ENCODE results near the gene PLK1.

PLK1 gene

DNA sequence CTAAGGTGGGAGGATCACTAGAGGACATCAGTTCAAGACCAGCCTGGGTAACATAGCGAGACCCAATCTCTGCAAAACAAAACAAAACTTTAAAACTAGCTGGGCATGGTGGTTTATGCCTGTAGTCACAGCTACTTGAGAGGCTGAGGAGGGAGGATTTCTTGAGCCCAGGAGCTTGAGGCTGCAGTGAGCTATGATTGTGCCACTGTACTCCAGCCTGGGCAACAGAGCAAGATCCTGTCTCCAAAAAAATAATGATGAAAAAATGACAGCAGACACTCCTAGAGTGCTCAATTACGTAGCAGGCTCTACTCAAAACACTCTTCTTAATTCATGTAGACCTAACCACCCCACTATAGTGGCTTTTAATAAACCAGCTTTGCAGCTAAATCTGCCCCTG is 21.4 kb downstream of the PLK1 start:
- Histone ChIP-seq H3K4me3 (ENCODE audit: low read depth in 1 of 2, low read length in 1 of 2) (no peak overlapping the region), H3K36me3 (no peaks in the 10 kb centered on the region), H3K27me3 (peaks cover 32% of the 10 kb centered on the region), H3K9me3 (no peaks in the 10 kb centered on the region), H3K27ac (no peak overlapping the region), H3K4me1 (ENCODE audit: control insufficient read depth in 1 of 2, insufficient read depth in 1 of 2, low read depth in 1 of 2, low read length in 1 of 2) (peaks cover 2 to 7% of the 10 kb centered on the region in 2 experiments)
- TF ChIP-seq, protein P1, sequence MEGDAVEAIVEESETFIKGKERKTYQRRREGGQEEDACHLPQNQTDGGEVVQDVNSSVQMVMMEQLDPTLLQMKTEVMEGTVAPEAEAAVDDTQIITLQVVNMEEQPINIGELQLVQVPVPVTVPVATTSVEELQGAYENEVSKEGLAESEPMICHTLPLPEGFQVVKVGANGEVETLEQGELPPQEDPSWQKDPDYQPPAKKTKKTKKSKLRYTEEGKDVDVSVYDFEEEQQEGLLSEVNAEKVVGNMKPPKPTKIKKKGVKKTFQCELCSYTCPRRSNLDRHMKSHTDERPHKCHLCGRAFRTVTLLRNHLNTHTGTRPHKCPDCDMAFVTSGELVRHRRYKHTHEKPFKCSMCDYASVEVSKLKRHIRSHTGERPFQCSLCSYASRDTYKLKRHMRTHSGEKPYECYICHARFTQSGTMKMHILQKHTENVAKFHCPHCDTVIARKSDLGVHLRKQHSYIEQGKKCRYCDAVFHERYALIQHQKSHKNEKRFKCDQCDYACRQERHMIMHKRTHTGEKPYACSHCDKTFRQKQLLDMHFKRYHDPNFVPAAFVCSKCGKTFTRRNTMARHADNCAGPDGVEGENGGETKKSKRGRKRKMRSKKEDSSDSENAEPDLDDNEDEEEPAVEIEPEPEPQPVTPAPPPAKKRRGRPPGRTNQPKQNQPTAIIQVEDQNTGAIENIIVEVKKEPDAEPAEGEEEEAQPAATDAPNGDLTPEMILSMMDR (IDR thresholded peaks at IDR 0.05), result no peak

DNA sequence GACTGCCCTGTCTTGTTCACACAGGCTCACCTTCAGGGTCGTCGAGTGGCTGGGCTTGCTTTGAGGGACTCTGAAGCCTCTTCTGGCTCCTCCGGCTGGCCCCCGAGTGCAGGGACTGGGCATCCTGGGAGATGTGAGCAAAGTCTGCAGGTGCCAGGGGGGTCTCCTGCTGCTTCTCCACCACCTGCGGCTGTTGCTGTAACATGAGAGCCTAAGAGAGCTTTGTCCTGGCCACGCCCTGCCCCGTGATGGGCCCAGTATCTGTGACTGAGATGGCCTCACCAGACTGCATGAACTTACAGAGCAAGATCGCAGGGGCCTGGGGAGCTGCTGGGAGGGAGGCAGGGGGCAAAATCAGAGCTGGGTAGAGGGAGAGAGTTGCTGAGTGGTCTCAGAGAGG is 21.8 kb downstream of the PLK1 start:
- Histone ChIP-seq H3K4me1 (ENCODE audit: control insufficient read depth in 1 of 2, insufficient read depth in 1 of 2, low read depth in 1 of 2, low read length in 1 of 2) (peaks cover 0 to 7% of the 10 kb centered on the region in 2 experiments), H3K9me3 (no peaks in the 10 kb centered on the region), H3K4me3 (ENCODE audit: low read depth in 1 of 2, low read length in 1 of 2) (no peak overlapping the region), H3K27me3 (peaks cover 28% of the 10 kb centered on the region), H3K36me3 (no peaks in the 10 kb centered on the region), H3K27ac (no peak overlapping the region)
- TF ChIP-seq, protein P1 (IDR thresholded peaks at IDR 0.05), result no peak

DNA sequence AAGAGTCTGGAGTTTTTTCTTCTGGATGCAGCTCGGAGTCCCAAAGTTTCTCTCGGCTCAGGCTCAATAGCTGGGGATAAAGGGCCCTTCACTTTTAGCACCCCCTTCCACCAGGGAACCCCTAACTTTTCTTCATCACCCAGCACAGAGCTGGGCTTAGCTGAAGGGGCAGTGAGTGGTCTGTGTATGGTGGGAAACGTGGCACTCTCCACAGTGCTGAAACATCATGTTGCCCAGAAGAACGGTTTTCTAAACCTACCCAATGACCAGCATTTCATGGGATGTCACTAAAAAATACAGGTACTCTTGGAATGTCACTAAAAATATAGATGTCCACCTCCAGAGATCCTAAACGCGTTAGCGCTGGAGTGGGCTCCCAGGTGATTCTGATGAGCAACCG is 22.4 kb downstream of the PLK1 start:
- Histone ChIP-seq H3K36me3 (no peaks in the 10 kb centered on the region), H3K27me3 (peaks cover 28% of the 10 kb centered on the region), H3K9me3 (no peaks in the 10 kb centered on the region), H3K4me3 (ENCODE audit: low read depth in 1 of 2, low read length in 1 of 2) (no peak overlapping the region), H3K27ac (no peak overlapping the region), H3K4me1 (ENCODE audit: control insufficient read depth in 1 of 2, insufficient read depth in 1 of 2, low read depth in 1 of 2, low read length in 1 of 2) (peaks cover 0 to 7% of the 10 kb centered on the region in 2 experiments)
- TF ChIP-seq, protein P1 (IDR thresholded peaks at IDR 0.05), result no peak

DNA sequence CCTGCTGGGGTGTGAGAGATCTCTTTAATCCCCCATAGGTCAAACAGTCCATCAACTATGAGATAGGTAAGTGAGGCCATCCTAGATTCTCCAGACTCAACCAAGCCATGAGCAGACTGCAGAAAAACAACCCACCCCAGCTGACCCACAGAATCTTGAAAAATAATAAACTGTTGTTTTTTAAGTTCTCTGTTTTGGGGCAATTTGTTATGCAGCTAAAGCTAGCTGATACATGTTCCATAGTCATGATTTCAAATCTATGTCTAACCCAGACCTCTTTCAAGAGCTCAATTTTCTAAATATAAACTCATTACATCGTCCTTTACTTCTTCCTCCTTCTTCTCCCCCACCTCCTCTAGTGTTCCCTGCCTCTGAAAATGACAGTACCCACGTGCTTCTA is 24.3 kb downstream of the PLK1 start:
- Histone ChIP-seq H3K4me1 (ENCODE audit: control insufficient read depth in 1 of 2, insufficient read depth in 1 of 2, low read depth in 1 of 2, low read length in 1 of 2) (peaks cover 0 to 7% of the 10 kb centered on the region in 2 experiments), H3K27me3 (peaks cover 31% of the 10 kb centered on the region), H3K36me3 (no peaks in the 10 kb centered on the region), H3K4me3 (ENCODE audit: low read depth in 1 of 2, low read length in 1 of 2) (no peak overlapping the region), H3K9me3 (no peaks in the 10 kb centered on the region), H3K27ac (no peak overlapping the region)
- TF ChIP-seq, protein P1 (IDR thresholded peaks at IDR 0.05), result no peak

DNA sequence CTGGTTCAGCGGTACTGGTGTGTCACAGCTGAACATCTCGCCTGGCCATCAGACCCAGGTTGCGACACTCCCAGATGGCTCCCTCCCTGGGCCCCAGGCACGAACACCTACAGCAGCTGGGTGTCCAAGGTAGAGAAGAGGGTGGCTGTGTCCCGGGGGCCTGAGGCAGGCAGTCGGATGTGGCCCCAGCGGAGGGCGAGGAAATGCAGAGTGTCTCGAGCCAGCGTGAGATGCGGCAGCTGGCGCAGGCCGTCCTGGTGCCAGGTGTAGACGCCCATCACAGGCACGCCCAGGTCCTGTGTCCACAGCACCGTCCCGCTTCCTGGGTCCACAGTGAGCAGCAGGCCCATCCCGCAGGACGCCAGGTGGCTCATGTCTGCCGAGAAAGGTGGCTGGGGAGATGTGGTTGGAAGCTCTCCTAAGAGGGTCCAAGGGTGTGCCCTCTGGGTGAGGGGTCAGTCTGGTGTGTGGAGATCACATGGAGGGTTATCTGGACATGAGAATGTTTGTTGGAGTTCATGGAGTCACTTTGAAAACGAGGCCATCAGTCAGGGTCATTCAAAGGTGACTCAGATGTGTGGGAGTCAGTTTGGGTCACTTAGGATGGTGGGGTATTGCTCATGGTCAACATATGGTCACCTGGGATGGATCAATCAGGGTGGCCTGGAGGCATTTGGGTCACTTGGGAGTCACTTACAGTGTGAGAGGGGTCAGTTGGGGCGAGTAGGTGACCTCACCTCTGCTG is 26.3 kb downstream of the PLK1 start:
- no peak overlapping the region for H3K27ac ChIP-seq
- H3K4me3 ChIP-seq (ENCODE audit: low read depth in 1 of 2, low read length in 1 of 2), result no peak overlapping the region
- H3K36me3 ChIP-seq, result no peaks in the 10 kb centered on the region
- no peaks in the 10 kb centered on the region for H3K4me1 ChIP-seq (ENCODE audit: control insufficient read depth in 1 of 2, insufficient read depth in 1 of 2, low read depth in 1 of 2, low read length in 1 of 2)
- peaks cover 48% of the 10 kb centered on the region for H3K27me3 ChIP-seq
- TF ChIP-seq, protein P1 (IDR thresholded peaks at IDR 0.05), result no peak
- H3K9me3 ChIP-seq, result no peaks in the 10 kb centered on the region

Measured in neutrophil (primary cell).